Endometrial microvascular endothelial cells (primary cell): ENCODE results near the gene PRUNE2. TPM values are rescaled to one million over a fixed set of nuclear protein-coding genes. Genes with fewer than 3 reads are reported as not detected.

Experiments
- in situ Hi-C: cut with HindIII; loops from 2 replicates; pipeline ENCODE4 v1.10.0; 2017; ENCODE audit warnings: low sequenced_read_pairs, low pct_unique_long_range_greater_than_20kb; ENCODE audit errors: inconsistent ontology term
- total RNA-seq: library from RNA; depleted of rRNA; stranded (reverse); fragments of >200 nt; gene quantifications from one replicate; pipeline ENCODE4 v1.2.3, GENCODE V29; 2015; ENCODE audit errors: inconsistent ontology term

Gene PRUNE2
- total RNA-seq, 1 donor from 2014 or later = 10.8 TPM

DNA sequence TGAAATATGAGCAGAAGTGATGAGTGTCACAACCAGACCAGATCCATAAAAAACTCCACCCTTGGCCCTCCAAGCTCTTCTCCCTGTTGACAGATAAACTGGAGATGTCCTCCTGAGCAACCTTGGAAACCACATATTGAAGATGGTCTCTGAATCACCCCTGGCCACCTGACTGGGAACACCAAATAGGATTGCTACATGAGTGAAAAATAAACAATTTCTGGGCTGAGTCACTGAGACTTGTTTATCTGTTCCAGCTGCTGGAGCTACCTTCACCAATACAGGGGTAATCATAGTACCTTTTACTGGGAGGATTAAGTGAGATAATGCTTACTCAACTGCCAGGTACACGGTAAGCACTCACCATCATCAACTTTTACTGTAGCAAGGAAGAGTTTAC lies 88.4 kb downstream of the PRUNE2 start:
- in situ Hi-C loops = no loop called here

DNA sequence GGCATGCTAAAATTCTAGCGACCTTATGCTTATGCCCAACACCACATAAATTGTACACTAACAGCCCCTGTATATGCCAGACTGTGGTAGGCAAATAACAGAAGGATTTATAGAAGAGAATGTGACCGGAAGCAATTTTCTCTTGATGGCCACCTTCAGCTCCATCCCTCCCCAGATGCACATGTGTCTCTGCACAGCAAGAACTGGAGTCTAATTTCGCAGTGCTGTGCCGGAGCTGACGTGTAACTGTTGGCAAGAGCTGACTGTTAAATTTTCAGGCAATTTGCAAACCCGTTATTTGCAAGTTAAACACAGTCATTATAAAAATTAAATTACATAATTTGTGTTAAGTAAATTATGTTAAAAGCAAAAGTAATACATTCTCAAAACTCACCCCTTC lies 93.3 kb downstream of the PRUNE2 start:
- in situ Hi-C loops = no loop called here

DNA sequence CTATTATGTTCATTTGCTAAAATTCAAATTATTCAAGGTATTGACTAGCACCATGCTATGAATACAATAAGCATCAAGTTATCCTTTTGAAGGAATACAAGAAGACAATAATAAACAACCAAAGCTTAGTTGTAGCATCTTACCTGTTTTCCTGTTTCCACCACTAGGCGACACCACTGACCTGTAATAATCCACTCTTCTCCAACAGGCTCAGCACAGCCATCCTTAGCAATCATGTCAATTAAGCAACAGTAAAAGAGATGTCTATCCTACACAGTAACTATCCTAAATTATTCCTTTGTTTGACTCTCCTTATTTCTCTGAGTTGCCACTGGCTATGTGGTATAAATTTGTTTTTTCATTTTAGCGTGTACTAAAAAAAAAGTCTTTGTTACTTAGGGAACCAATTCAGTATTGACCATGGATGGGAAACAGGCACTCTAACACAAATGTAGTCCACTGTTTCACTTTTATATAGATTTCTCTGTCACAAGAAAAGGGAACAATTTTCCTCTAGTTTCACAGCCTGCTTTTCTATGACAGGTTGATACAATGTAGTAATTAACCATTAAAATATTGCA lies 95.4 kb downstream of the PRUNE2 start:
- in situ Hi-C loops = no loop called here

DNA sequence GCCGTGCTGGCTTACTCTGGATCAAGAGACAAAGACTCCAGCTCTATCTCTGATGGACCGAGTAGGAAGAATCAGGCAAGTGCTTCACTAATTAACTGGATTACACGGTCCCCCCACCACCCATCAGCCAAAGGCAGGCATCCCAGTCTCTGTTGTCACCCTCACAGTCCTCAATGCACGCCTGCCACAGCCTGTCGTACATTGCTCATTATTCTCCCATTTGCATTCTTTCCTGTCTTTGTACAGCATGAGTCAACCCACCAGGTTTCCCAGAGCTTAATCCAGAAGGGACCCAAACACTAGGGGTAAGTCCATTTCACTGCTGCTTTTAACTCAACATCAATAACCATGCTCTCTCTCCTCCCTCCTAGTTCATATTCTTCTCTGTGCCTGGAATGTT lies 97.3 kb downstream of the PRUNE2 start:
- in situ Hi-C loops = no loop called here

DNA sequence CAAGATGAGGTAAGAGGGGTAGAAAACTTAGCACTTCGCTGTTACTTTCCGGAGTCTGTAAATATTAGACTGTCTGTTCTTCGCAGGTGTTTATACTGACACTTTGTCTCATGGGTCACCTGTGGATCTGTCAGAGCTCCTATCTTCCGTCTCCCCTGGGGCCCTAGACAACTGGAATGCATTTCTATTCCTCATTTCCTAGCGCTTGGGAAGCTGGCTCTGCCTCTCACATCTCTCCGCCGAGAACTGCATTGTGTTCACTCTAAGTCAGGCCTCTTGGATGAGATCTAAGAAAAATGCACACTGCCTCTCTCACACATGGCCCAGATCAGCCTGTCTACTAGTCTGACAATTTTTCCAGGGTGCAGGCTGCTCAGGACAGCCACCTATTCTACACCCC lies 102.2 kb downstream of the PRUNE2 start:
- in situ Hi-C loops = no loop called here

DNA sequence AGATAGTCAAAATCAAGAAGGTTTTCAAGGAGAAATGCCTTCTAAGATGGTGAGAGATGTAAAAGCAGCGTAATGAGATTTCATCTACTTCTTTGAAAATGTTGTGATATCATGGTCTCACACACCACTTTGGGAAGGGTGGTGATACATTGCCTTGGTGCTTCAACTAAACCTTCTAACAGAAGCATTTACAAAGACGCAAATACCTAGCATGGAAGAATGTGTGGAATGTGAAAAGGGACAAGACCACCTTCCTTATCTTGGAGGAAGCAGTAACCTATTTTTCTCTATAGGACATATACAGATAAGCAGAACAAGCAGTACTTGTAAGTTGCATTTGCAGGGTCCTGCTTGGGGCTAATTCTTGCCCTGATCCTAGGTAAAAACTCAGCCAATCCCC lies 102.8 kb downstream of the PRUNE2 start:
- in situ Hi-C loops = no loop called here

DNA sequence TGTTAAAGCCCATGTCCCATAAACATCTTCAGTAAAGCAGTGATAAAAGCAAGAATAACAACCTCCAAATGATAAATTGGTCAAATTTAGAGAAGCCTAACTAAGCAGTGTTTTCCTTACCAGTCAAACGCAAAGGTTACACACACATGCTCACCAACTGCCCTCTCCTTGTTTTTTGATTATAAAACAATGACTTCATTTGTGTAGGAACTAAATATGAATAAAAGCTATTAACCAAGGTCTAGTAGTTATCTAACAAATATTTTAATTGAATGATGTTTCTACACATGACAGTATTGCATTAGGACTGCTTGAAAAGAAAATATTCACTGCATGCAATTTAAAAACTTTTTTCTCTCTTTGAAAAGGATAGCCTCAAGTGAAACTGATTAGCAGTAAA lies 105.0 kb downstream of the PRUNE2 start:
- in situ Hi-C loops = no loop called here

DNA sequence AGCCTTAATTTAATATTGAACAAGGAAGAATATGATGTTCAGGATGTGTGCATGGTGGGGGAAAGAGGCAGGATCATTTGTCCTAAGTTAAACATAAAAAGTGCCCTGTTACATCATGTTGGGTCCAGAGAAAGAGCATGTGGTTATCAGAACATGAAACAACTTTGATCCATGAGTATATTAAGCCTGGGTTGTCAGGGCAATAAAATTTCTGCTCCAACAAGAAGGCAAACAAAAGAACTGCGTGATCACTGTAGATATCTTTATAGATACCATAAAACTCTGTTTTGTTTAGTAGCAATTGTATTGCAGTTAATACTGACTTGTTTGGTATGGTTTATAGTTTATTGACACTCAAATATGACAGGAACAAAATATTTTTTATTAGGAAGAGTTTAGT lies 106.4 kb downstream of the PRUNE2 start:
- in situ Hi-C loops = no loop called here

DNA sequence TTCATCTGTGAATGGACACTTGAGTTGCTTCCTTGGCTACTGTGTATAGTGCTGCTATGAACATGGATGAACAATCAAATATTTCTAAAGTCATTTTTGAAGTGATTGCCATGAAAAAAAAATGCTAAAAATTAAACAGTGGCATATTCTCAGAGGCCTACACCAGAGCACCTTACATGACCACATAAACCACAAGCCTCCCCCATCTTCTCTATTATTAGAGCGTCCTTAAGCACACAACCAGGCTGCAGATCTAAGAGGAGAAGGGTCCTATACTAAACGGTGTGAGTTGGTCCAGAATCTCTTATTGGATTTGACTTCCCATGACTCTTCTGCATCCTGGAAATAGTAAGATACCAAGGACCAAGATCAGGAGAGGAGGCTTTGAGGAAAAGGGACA lies 107.4 kb downstream of the PRUNE2 start:
- in situ Hi-C loops = no loop called here

DNA sequence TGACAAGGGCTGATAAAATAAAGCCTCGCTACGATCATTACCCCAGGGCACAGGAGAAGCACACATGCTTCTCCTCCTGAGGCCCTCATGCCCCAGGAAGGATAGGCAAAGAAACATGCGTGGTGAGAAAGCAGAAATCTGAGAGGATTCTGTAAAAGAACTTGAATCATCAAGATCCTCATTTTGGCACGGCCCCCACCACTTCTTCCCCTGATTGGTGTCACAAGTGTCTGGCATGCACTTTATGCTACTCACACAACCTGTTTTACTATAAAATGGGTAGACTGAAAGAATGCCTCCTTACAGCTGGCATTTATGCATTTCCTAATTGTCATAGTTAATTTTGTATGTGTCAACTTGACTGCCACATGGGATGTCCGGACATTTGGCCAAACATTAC lies 109.6 kb downstream of the PRUNE2 start:
- in situ Hi-C loops = no loop called here

DNA sequence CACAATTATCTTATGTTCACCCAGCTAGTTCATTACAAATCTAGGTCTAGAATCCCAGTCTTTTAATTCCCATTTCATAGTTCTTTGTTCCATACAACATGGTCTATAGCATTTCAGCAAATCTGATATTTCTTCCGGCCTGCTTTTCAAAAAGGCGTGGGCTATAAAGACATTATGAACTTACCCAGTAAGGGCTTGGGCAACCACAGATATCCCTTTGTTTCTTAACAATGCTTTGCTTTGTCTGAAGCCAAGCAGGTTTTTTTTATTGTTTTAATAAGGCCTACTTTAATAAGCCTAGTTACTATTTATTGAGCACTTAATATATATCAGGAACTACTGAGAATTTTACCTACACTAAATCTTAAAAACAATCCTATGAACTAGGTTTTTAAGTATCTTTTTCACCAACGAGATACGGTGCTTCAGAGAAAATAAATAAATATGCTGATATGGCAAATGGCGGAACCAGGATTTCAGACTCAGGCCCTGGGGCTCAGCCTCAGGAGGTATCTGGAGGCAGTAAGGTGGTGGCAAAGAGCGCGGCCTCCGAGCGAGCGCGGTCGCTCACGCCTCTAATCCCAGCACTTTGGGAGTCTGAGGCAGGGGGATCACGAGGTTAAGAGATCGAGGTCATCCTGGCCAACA lies 112.0 kb downstream of the PRUNE2 start:
- in situ Hi-C loops = no loop called here

DNA sequence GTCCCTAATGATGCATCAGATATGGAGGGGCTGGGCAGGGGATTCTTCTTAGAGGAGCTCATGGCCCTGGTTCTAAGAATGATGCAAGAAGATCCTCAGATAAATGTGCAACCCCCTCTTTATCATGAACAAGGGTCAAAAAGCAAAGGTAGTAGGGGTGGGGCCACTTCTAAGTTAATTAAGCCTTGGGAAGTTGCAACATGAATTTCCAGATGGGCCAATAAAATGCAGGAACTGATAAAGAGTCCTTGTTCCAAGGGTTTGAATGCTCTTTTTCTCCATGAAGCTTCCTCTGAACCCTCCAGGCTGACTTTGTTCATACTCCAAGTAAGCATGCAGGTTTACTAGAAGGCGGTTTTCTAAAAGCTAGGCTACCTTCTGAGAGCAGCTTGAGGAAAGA lies 116.1 kb downstream of the PRUNE2 start:
- in situ Hi-C loops = no loop called here

DNA sequence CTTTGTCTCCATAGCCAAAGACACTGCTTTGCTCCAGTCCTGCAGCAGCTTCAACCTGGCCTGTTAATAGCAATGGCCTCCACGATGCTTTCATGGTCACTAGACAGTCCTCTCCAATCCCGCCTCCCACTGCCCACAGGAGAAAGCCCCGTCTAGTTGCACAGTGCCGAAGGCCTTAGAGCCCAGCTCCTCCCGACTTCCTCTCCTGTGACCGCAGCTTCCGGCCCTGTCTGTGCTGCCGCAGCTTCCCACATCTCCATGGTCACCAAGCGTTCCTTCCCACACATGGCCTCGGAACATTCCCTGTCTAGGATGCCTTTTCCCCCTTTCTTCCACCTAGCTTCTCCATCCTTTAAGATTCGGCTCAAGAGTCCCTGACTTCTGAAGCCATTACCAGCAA lies 118.2 kb downstream of the PRUNE2 start:
- in situ Hi-C loops = no loop called here

DNA sequence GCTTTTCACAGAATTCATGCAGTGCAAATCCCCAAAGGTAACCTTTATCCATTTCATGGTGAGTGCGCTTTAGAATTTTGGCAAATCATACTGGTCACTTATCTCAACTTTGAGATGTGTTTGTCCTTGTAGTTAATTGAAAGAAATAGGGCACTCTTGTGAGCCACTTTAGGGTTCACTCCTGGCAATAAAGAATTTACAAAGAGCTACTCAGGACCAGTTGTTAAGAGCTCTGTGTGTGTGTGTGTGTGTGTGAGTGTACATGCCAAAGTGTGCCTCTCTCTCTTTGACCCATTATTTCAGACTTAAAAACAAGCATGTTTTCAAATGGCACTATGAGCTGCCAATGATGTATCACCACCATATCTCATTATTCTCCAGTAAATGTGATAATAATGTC lies 120.4 kb downstream of the PRUNE2 start:
- in situ Hi-C loops = no loop called here

DNA sequence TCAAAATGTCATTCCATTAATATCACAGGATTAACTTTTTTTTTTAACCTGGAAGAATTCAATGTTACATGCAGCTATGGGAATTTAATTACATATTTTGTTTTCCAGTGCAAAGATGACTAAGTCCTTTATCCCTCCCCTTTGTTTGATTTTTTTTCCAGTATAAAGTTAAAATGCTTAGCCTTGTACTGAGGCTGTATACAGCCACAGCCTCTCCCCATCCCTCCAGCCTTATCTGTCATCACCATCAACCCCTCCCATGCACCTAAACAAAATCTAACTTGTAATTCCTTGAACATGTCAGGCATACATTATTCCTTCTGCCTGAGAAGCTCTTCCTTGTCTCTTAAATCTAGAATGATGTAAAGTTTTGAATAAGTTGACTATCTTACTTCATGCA lies 121.0 kb downstream of the PRUNE2 start:
- in situ Hi-C loops = no loop called here

DNA sequence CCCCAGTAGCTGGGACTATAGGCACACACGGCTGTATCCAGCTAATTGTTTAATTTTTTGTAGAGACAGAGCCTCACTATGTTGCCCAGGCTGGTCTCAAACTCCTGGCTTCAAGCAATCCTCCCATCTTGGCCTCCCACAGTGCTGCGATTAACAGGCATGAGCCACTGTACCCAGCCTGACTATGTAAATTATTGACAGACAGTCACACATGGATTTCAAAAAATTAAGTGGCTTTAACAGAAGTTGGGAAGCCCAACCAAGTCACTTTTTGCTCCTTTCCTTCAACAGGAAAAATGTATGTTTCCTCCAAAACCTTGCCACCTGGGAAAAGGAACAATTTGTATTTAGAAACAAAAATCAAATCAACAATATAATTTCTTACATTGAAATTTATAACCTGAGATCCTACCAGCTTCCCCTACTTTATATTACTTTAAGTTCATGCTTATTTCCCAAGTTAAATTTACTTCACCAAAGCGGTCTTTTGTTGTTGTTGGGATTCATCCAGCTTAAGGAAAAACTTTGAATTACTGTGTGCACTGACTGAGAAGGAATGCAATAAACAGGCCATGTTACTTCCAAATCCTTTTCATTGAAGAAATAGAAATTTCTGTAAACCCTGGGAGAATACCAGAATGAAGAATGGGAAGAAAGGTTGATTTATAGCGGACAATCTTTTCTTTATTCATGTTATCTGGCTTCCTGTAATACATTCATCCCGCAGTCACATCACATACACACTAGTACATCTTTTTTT lies 133.0 kb downstream of the PRUNE2 start:
- in situ Hi-C loops = no loop called here

DNA sequence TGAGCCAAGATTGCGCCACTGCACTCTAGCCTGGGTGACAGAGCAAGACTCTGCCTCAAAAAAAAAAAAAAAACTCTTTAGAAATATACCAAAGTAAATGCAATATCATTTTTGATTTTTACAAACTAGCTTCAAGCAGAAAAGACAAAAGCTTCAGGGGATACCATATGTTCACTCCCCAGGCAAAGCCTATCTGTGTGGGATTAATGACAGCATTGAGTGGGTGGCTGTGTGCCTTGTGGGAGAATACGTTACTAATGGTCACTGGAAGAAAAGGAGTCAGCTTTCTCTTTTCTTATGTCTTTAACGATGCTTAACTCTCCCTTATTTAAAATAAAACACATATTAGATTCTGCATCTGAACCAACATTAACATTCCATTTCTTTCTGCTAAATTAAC lies 139.8 kb downstream of the PRUNE2 start:
- in situ Hi-C loops = no loop called here

DNA sequence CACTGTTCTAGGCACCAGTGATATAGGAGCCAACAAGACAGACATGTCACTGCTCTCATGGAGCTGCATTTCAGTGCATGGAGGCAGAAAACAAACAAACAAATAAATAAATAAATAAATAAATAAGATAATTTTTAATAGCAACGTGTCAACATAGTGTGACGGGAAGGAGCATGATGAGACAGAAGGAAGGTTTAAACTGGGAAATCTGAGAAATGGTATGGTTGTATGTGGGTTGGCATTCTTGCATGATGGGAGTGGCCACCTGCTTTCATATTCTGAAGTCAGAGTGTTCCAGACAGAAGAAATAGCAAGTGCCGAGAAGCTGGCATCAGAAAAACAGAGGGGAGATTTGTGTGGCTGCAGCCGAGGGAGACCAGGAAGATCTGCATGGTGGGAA lies 141.8 kb downstream of the PRUNE2 start, which contains the start of gene PCA3:
PCA3 (plus strand) TSS at position 301 of the 400 bp plus-strand sequence.
- in situ Hi-C loops = no loop called here

DNA sequence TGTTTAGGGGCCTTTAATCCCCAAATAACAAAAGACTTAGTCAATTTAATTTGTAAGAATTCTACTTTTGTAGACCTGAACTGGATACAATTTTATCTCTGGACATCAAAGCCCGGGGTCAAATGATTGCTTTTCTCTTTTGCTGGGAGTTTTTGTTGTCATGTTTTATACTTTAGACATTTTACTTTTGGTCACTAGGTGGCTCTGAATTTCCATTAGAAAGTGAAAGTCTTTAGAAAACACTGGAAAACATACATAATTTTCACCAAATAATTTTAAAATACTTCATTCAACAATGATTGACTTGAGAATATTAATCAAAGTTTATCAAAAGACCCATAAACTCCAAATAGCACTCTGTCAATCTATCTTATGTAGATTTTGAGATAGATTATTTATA lies 144.5 kb downstream of the PRUNE2 start:
- in situ Hi-C loops = no loop called here

DNA sequence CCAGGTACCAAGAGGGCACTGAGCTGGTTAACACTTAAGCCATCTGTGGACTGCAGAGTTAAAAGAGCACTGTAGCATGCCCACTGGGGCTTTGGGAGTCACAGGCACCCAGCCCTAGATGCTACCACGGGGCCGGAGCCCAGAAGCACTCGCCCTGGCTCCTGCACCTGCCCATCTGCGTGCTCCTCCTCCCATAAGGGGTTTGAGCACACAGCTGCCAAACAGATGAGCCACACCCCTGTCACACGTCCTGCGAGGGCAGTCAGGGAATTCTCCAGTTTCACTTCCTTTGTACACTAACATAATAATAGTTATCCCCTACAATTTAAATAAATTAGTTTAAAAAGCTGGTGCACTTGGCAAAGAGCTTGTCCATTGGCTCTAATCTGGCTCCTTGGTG lies 146.2 kb downstream of the PRUNE2 start:
- in situ Hi-C loops = no loop called here
